BLaER1 treated with 17β-estradiol and CSF1 and Interleukin-3, amounts not matched to agents 10 nM and 100 nM (cell line): ENCODE measurements around the gene SMURF1.

Experiments used
- H3K27ac ChIP-seq, 11 experiments: shearing (Covaris generic); formaldehyde crosslinking; 2 replicates each; pipeline ENCODE4 v1.8.1; 2022
- H3K27me3 ChIP-seq, 11 experiments: shearing (Covaris generic); formaldehyde crosslinking; 2 replicates each; pipeline ENCODE4 v1.8.1; 2022
- H3K36me3 ChIP-seq, 11 experiments: shearing (Covaris generic); formaldehyde crosslinking; 2 replicates each; pipeline ENCODE4 v1.8.1; 2022
- H3K4me1 ChIP-seq, 10 experiments: shearing (Covaris generic); formaldehyde crosslinking; 2 replicates each; pipeline ENCODE4 v1.8.1; 2022
- H3K4me2 ChIP-seq, 11 experiments: shearing (Covaris generic); formaldehyde crosslinking; 2 replicates each; pipeline ENCODE4 v1.8.1; 2022
- H3K4me3 ChIP-seq, 10 experiments: shearing (Covaris generic); formaldehyde crosslinking; 2 replicates each; pipeline ENCODE4 v1.8.1; 2022
- H3K9ac ChIP-seq, 11 experiments: shearing (Covaris generic); formaldehyde crosslinking; 2 replicates each; pipeline ENCODE4 v1.8.1; 2022
- H3K9me3 ChIP-seq, 11 experiments: shearing (Covaris generic); formaldehyde crosslinking; replicated peaks in 1 of 11; 2 replicates each; pipeline ENCODE4 v1.8.1; 2022
- H4K20me1 ChIP-seq, 11 experiments: shearing (Covaris generic); formaldehyde crosslinking; 2 replicates each; pipeline ENCODE4 v1.8.1; 2022
- Cebpa-rat ChIP-seq, 11 experiments: shearing (Covaris generic); IDR thresholded peaks; 2 replicates each; pipeline ENCODE4 v1.8.1; 2022

The SMURF1 gene

DNA sequence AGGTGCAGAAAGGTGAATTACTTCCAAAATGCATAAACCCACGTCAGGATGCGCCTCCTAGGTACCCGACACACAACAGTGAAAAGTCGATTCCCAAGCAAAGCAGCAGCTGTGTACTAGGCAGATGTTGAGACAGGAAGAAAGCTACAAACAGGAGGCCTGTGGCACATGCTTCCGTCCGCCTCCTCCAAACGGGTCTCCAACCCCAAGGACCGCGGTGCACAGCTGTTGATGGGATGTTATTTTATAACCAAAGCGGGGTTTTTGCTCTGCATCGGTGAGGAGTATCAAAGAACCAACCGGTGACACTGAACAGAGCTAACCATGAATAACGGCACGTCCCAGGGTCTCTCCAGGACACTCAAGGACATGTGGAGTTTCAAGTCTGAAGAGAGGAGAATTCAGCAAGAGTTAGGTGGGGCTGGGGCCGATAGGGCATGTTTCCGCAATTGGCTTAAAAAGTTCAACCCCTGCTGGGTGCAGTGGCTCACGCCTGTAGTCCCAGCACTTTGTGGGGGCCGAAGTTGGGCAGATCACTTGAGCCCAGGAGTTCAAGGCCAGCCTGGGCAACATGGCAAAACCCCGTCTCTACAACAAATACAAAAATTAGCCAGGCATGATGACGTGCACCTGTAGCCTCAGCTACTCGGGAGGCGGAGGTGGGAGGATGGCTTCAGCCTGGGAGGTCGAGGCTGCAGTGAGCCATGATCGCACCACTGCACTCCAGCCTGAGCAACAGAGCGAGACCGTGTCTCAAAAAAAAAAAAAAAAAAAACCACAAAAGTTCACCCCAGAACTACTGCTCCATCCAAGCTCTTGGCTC is 108.0 kb downstream of the SMURF1 start:
- Histone ChIP-seq H3K9ac (peak overlapping the region in 10 of 11 experiments; percentile 0 to 80 (median 49); a peak in 15 of 22 replicates), H3K4me3 (peak overlapping the region in 7 of 10 experiments; percentile 9 to 65 (median 28); a peak in 10 of 20 replicates), H3K9me3 (no peaks in the 10 kb centered on the region), H3K4me2 (peak overlapping the region; percentile 55 to 95 (median 81)), H3K36me3 (peaks cover 83 to 99% (median 88%) of the 10 kb centered on the region in 11 experiments), H3K4me1 (peaks cover 42 to 99% (median 80%) of the 10 kb centered on the region in 10 experiments), H4K20me1 (peaks cover 7 to 78% (median 49%) of the 10 kb centered on the region in 11 experiments; a peak in 21 of 22 replicates), H3K27ac (peak overlapping the region in 8 of 11 experiments; percentile 40 to 77 (median 66); a peak in 16 of 22 replicates), H3K27me3 (no peaks in the 10 kb centered on the region)
- no peak for TF ChIP-seq Cebpa-rat (IDR thresholded peaks at IDR 0.05)

DNA sequence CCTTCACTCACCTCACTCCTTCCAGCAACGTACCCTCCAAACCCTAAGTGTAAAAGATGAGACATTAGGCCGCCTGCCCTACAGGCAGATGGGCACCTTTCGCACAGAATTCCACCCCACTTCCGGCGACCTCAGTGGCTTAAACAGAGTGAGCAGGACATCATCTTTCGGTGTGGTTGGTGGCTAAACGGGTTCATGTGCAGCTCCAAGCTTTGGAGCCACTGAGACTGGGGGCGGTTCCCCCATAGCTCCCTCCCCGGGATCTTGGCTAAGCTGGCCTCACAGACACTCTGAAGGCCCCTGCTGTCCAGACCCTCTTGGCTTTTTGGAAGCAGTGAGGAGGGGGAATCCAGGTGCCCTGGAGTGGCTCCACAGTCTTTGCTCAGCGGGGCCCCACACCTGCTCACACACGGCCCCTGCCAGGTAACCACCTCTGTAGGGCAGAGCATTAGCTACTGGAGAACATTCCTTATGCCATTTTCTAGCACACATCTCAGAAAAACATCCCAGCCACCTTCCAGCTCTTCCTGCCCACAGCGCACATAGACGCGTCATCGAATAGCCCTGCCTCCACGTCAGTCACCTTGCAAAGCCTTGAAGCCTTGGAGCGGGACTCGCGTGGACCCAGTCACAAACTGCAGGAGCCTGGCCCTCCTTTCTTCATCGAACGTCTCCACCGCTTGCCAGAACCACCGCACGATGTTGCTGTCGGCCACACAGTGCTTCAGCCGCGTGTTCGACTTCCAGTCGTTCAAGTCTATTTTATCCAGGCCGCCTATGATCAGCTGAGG is 108.8 kb downstream of the SMURF1 start:
- no peaks in the 10 kb centered on the region for H3K27me3 ChIP-seq
- H3K9ac ChIP-seq, result peak overlapping the region in 9 of 11 experiments; percentile 1 to 80 (median 55); a peak in 16 of 22 replicates
- peak overlapping the region in 8 of 11 experiments; percentile 40 to 77 (median 66); a peak in 16 of 22 replicates for H3K27ac ChIP-seq
- H3K4me2 ChIP-seq, result peak overlapping the region; percentile 55 to 95 (median 81)
- peak overlapping the region in 7 of 10 experiments; percentile 9 to 65 (median 28); a peak in 12 of 20 replicates for H3K4me3 ChIP-seq
- H3K9me3 ChIP-seq, result no peaks in the 10 kb centered on the region
- TF ChIP-seq Cebpa-rat (IDR thresholded peaks at IDR 0.05), result no peak
- H3K36me3 ChIP-seq, result peaks cover 83 to 99% (median 88%) of the 10 kb centered on the region in 11 experiments
- peaks cover 45 to 99% (median 83%) of the 10 kb centered on the region in 10 experiments for H3K4me1 ChIP-seq
- H4K20me1 ChIP-seq, result peaks cover 7 to 73% (median 49%) of the 10 kb centered on the region in 11 experiments; a peak in 21 of 22 replicates

DNA sequence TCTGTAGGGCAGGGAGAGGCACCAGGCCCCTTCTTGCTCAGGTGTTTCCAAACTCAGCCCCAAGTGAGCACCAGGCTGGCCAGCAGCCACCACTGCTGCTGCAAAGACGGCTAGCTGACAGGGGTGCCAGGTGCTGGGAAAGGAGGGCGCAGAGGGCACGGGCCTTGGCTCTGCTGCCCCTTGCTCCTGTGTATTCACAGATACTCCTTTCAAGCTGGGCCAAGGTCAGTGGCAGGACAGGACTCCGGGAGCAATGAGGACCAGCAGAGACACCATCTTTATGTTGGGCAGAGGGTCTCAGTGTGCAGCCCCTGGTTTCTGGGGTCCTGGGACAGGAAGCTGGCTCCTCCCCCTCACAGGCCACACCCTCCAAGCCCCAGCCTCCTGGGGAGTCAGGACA is 110.1 kb downstream of the SMURF1 start:
- Histone ChIP-seq H3K4me3 (peak overlapping the region in 5 of 10 experiments; percentile 12 to 65 (median 55); a peak in 7 of 20 replicates), H3K9me3 (no peaks in the 10 kb centered on the region), H3K9ac (peak overlapping the region in 5 of 11 experiments; percentile 37 to 80 (median 75); a peak in 10 of 22 replicates), H4K20me1 (peaks cover 7 to 63% (median 49%) of the 10 kb centered on the region in 11 experiments; a peak in 21 of 22 replicates), H3K4me2 (peak overlapping the region in 9 of 11 experiments; percentile 72 to 95 (median 86); a peak in 17 of 22 replicates), H3K27ac (peak overlapping the region in 7 of 11 experiments; percentile 51 to 77 (median 66); a peak in 10 of 22 replicates), H3K36me3 (peaks cover 85 to 99% (median 87%) of the 10 kb centered on the region in 11 experiments), H3K27me3 (no peaks in the 10 kb centered on the region), H3K4me1 (peaks cover 58 to 100% (median 95%) of the 10 kb centered on the region in 10 experiments)
- TF ChIP-seq Cebpa-rat (IDR thresholded peaks at IDR 0.05), result no peak

DNA sequence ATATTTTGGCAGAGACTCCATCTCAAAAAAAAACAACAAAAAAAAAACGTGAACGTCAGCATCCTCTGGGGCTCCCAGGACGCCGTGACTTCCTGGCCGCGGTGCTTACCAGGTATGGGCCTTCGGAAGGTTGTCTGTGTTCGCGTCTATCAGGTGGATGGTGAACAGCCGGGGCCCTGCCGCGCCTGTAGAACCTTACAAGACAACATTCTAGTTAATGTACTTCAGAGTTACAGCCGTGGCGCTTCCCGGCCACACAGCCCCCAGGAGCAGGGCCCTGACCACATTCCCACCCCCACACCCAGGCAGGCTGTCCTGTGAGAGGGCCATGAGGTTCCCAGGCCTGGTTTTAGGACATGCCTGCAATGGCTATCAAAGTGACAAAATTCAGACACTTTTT is 111.0 kb downstream of the SMURF1 start:
- peaks cover 7 to 58% (median 44%) of the 10 kb centered on the region in 11 experiments; a peak in 21 of 22 replicates for H4K20me1 ChIP-seq
- H3K4me2 ChIP-seq, result peak overlapping the region in 8 of 11 experiments; percentile 72 to 95 (median 88); a peak in 15 of 22 replicates
- peak overlapping the region in 6 of 11 experiments; percentile 5 to 77 (median 39); a peak in 5 of 22 replicates for H3K27ac ChIP-seq
- H3K4me1 ChIP-seq, result peaks cover 67 to 98% (median 93%) of the 10 kb centered on the region in 10 experiments
- H3K9ac ChIP-seq, result peak overlapping the region in 5 of 11 experiments; percentile 2 to 80 (median 75); a peak in 8 of 22 replicates
- 0 out of 22 replicates have a peak, but pooled peaks cover 0 to 3% (median 0%) of the 10 kb centered on the region in 11 experiments for H3K9me3 ChIP-seq
- no peaks in the 10 kb centered on the region for H3K27me3 ChIP-seq
- TF ChIP-seq Cebpa-rat (IDR thresholded peaks at IDR 0.05), result no peak
- H3K36me3 ChIP-seq, result peaks cover 85 to 99% (median 87%) of the 10 kb centered on the region in 11 experiments
- peak overlapping the region in 2 of 10 experiments; percentile 60 to 65; a peak in 4 of 20 replicates for H3K4me3 ChIP-seq

DNA sequence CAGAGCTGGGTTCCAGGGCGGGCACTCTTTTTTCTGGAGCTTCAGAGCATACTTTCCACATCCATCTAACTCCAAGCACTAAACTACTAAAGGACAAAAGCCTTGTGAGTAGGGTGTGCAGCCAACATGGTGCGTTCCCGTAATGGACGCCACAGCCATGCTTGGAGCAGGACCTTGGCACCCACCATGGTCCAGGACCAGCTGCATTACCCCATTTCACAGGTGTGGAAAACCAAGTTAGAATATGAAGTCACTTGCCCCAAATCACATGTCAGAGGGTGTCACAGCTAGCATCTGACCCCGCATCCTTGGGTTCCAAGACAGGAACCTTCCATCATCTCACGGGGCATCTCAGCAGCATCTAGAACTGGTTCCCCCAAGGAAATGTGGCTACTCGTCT is 112.4 kb downstream of the SMURF1 start:
- Histone ChIP-seq H3K9me3 (0 out of 22 replicates have a peak, but pooled peaks cover 0 to 3% (median 0%) of the 10 kb centered on the region in 11 experiments), H4K20me1 (peaks cover 2 to 54% (median 33%) of the 10 kb centered on the region in 11 experiments; a peak in 21 of 22 replicates), H3K4me1 (peaks cover 72 to 92% (median 81%) of the 10 kb centered on the region in 10 experiments), H3K27me3 (no peaks in the 10 kb centered on the region), H3K27ac (peak overlapping the region in 1 of 11 experiments; percentile 52; a peak in 1 of 22 replicates), H3K4me2 (peak overlapping the region in 10 of 11 experiments; percentile 14 to 95 (median 70); a peak in 13 of 22 replicates), H3K4me3 (no peak overlapping the region), H3K36me3 (peaks cover 74 to 95% (median 85%) of the 10 kb centered on the region in 11 experiments), H3K9ac (no peak overlapping the region; a peak in 1 of 22 replicates)
- TF ChIP-seq Cebpa-rat (IDR thresholded peaks at IDR 0.05), result no peak

DNA sequence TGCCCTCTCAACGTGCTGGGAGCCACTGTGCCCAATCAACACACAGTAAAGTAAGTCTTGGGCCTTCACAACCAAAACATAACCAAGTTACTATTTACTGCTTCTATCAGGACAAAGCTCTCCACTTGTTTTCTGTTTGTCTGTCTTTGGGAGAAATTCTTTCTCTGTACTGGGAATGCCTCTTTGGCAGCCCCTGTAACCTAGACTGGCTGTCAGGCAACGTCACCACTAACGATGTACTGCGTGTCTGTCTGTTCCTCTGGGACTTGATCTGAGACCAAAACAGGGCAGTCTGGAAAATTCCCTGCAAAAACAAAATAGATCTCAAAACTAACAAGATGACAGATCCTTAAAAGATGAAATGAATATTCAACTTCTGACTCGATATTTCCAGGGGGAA is 113.0 kb downstream of the SMURF1 start:
- peaks cover 71 to 95% (median 84%) of the 10 kb centered on the region in 11 experiments for H3K36me3 ChIP-seq
- peak overlapping the region in 1 of 11 experiments; percentile 24; a peak in 2 of 22 replicates for H3K9ac ChIP-seq
- peaks cover 66 to 87% (median 76%) of the 10 kb centered on the region in 10 experiments for H3K4me1 ChIP-seq
- peak overlapping the region in 8 of 11 experiments; percentile 37 to 69 (median 56); a peak in 11 of 22 replicates for H3K27ac ChIP-seq
- 0 out of 22 replicates have a peak, but pooled peaks cover 0 to 3% (median 0%) of the 10 kb centered on the region in 11 experiments for H3K9me3 ChIP-seq
- H3K27me3 ChIP-seq, result no peaks in the 10 kb centered on the region
- TF ChIP-seq Cebpa-rat (IDR thresholded peaks at IDR 0.05), result no peak
- peak overlapping the region in 10 of 11 experiments; percentile 42 to 95 (median 75); a peak in 18 of 22 replicates for H3K4me2 ChIP-seq
- peaks cover 0 to 51% (median 28%) of the 10 kb centered on the region in 11 experiments; a peak in 19 of 22 replicates for H4K20me1 ChIP-seq
- no peak overlapping the region for H3K4me3 ChIP-seq

DNA sequence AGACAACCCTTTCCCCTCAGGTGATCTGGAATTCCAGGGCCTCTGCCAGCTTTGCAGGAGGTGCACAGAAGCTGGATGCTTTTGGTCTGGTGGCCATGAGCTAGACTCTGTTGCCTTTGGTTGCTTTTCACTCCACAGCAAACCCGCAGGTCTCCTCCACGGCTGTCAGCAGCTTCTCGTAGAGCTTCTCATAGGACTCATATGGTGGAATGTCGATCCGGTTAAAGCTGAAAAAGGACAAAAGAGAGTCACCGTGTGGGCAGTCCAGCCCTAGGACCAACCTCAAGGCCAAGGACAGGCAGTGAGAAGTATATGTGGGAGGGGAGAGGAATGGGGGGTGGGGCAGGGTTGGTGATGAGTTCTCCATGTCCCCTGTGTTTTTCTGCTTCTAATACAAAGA is 113.5 kb downstream of the SMURF1 start:
- Histone ChIP-seq H3K9ac (peak overlapping the region in 4 of 11 experiments; percentile 24 to 26 (median 24); a peak in 4 of 22 replicates), H3K4me3 (no peak overlapping the region), H3K27me3 (no peaks in the 10 kb centered on the region), H3K36me3 (peaks cover 71 to 100% (median 85%) of the 10 kb centered on the region in 11 experiments), H3K4me1 (peaks cover 61 to 82% (median 71%) of the 10 kb centered on the region in 10 experiments), H3K4me2 (peak overlapping the region; percentile 38 to 95 (median 66); a peak in 20 of 22 replicates), H3K27ac (peak overlapping the region in 10 of 11 experiments; percentile 0 to 69 (median 54); a peak in 17 of 22 replicates), H4K20me1 (peaks cover 0 to 50% (median 23%) of the 10 kb centered on the region in 11 experiments; a peak in 17 of 22 replicates), H3K9me3 (0 out of 22 replicates have a peak, but pooled peaks cover 0 to 3% (median 0%) of the 10 kb centered on the region in 11 experiments)
- no peak for TF ChIP-seq Cebpa-rat (IDR thresholded peaks at IDR 0.05)
